ENCODE results near the gene RTKN. TPM values are rescaled to one million over a fixed set of nuclear protein-coding genes. Genes with fewer than 3 reads are reported as not detected.

The RTKN gene
- total and polyA plus RNA-seq, 2 of the 13 experiments (the other 11 are each of a cell fraction or from before 2014, with no cell fraction given) = 159 to 166 TPM

DNA sequence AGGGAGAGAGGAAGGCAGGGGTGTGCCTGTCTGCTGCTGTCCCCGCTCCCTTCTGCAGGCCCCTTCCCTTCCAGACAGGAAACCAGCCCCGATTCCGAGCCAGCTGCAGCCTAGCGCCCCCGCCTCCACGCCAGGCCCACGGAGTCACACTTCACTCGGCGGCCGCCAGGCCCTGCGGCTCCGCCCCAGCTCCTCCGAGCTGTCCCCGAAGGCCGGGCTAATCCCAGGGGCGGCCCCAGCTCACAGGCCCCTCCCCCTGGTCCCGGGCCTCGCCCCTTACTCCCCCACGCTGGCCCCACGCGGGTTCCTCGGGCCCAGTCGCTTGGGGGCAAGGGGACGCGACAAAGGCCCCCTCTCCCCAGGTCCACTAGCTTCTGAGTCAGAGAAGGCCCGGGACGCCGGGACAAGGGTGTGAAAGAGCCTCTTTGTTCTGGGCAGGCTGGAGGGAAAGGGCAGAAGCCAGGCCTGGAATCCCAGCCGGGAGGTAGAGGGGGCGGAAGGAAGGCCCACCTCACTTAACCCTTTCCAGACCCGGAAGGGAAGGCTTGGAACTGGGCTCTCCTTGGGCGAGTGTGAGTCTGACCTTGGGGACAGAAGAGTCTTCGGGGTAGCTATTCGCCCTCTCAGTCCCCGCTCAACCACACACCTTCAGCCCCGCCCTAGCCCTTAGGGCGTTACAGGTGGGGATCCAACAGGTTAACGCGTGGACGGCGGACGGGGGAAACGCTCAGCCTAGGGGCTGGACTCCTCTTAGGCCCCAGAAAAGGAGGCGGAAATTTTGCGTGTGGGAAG is 1.2 kb downstream of the RTKN start (continued):
- TF ChIP-seq ZNF407 (CRISPR knock-in tag; IDR thresholded peaks at IDR 0.05; ENCODE audit: not compliant biosample characterization) (peak; percentile 95), SYNCRIP (IDR thresholded peaks at IDR 0.05; ENCODE audit: insufficient read depth, low read depth, low read length) (no peak), ZNF292 (CRISPR knock-in tag; IDR thresholded peaks at IDR 0.05; ENCODE audit: borderline replicate concordance, low read depth) (peak; percentile 56; the same call in 1 of the 2 replicates), RNF2 (conservative IDR thresholded peaks at IDR 0.05; ENCODE audit: low read depth) (peak; percentile 31; the same call in 1 of the 2 replicates), CENPX (CRISPR knock-in tag; IDR thresholded peaks at IDR 0.05) (no peak), MXD1 (CRISPR knock-in tag; IDR thresholded peaks at IDR 0.05) (peak; percentile 89), RARG (CRISPR knock-in tag; IDR thresholded peaks at IDR 0.05; ENCODE audit: low read depth) (peak; percentile 74; the same call in 1 of the 2 replicates), THYN1 (CRISPR knock-in tag; IDR thresholded peaks at IDR 0.05; ENCODE audit: borderline replicate concordance, low read depth) (no peak)
- TF ChIP-seq, protein P1, sequence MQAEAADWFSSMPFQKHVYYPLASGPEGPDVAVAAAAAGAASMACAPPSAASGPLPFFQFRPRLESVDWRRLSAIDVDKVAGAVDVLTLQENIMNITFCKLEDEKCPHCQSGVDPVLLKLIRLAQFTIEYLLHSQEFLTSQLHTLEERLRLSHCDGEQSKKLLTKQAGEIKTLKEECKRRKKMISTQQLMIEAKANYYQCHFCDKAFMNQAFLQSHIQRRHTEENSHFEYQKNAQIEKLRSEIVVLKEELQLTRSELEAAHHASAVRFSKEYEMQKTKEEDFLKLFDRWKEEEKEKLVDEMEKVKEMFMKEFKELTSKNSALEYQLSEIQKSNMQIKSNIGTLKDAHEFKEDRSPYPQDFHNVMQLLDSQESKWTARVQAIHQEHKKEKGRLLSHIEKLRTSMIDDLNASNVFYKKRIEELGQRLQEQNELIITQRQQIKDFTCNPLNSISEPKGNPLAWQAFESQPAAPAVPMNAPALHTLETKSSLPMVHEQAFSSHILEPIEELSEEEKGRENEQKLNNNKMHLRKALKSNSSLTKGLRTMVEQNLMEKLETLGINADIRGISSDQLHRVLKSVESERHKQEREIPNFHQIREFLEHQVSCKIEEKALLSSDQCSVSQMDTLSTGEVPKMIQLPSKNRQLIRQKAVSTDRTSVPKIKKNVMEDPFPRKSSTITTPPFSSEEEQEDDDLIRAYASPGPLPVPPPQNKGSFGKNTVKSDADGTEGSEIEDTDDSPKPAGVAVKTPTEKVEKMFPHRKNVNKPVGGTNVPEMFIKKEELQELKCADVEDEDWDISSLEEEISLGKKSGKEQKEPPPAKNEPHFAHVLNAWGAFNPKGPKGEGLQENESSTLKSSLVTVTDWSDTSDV (CRISPR knock-in tag; IDR thresholded peaks at IDR 0.05) = no peak
- TF ChIP-seq, protein P2, sequence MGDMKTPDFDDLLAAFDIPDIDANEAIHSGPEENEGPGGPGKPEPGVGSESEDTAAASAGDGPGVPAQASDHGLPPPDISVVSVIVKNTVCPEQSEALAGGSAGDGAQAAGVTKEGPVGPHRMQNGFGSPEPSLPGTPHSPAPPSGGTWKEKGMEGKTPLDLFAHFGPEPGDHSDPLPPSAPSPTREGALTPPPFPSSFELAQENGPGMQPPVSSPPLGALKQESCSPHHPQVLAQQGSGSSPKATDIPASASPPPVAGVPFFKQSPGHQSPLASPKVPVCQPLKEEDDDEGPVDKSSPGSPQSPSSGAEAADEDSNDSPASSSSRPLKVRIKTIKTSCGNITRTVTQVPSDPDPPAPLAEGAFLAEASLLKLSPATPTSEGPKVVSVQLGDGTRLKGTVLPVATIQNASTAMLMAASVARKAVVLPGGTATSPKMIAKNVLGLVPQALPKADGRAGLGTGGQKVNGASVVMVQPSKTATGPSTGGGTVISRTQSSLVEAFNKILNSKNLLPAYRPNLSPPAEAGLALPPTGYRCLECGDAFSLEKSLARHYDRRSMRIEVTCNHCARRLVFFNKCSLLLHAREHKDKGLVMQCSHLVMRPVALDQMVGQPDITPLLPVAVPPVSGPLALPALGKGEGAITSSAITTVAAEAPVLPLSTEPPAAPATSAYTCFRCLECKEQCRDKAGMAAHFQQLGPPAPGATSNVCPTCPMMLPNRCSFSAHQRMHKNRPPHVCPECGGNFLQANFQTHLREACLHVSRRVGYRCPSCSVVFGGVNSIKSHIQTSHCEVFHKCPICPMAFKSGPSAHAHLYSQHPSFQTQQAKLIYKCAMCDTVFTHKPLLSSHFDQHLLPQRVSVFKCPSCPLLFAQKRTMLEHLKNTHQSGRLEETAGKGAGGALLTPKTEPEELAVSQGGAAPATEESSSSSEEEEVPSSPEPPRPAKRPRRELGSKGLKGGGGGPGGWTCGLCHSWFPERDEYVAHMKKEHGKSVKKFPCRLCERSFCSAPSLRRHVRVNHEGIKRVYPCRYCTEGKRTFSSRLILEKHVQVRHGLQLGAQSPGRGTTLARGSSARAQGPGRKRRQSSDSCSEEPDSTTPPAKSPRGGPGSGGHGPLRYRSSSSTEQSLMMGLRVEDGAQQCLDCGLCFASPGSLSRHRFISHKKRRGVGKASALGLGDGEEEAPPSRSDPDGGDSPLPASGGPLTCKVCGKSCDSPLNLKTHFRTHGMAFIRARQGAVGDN (CRISPR knock-in tag; IDR thresholded peaks at IDR 0.05) = peak; percentile 95
- TF ChIP-seq, protein P3, sequence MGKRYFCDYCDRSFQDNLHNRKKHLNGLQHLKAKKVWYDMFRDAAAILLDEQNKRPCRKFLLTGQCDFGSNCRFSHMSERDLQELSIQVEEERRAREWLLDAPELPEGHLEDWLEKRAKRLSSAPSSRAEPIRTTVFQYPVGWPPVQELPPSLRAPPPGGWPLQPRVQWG (CRISPR knock-in tag; IDR thresholded peaks at IDR 0.05; ENCODE audit: borderline replicate concordance, low read depth) = no peak
